ENCODE measurements around the gene AUTS2. TPM values are rescaled to one million over a fixed set of nuclear protein-coding genes. Genes with fewer than 3 reads are reported as not detected.

Gene AUTS2
- total RNA-seq, 1 donor from 2014 or later = 0.20 TPM

DNA sequence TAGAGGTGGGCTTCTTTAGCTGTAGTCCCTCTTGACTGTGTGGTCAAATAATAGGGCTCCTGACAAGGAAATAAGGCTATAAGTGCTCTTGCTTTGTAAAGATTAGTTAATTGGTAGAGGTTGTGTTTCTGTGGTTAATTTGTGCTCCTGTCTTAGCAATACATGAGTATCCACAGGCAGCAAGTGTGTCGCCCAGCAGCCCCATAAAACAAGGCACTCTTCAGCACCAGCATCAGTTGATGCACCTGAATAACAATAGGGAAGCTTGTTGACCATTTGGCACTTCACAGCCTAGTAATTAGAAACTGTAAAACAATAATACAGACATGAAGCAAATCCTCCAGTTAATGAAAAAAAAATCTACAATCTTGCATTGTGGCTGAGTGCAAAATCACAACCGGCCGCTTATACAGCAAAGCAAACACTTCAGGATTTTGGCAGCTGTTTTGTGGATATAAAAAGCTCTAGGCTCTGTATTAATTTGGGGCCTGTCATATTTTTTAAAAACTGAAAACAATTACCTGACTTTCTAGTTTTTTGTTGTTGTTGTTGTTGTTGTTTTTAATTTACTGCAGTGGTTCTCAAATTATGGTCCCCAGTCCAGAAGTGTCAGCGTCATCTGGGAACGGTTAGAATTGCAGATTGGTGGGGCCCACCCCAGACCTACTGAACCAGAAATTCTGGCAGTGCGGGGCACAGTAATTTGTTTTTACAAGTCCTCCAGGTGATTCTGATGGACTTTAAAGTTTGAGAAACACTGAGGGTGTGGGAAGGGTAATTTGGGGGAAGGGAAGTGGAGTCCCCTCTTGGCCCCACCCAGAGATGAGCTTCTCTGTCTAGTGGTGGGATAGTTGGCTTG lies 56.8 kb downstream of the AUTS2 start:
- DNase-seq (ENCODE audit: low read depth, low spot score) = no peak

DNA sequence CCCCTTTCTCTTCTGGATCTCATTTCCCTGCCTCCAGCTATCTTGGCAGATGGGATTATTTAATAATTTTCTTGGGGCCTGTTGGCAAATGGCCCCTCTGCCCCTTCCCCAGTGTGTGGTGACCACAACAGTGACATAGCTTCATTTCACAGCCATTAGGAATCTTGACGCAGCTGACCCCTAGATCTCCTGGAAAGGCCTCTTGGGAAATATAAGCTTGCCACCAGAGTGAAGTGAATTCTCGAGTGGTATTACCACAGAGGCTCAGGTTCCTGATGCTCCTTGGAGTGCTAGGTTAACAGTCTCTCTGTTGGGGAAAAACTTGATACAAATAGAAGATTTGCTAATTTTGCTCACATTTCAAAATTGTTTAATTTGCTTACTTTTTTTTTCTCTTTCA lies 57.8 kb downstream of the AUTS2 start:
- no peak for DNase-seq (ENCODE audit: low read depth, low spot score)

DNA sequence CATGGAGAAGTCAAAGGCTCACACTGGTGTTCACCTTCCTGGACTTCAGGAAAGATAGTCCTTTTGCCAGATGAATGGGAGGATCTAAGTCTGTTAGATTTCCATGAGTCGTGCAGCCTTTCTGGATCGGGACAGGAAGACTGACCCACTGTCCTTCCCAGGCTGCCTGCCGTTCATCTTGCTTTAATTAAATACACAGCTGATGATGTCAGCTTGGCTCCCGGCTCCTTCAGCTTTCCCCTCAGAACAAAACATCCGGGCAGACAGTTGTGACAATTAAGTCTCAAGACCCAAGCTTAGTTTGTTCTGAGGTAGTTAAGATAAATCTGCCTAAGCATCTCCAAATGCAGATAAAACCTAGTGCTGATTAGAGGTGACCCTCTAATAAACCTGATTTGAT lies 58.6 kb downstream of the AUTS2 start:
- no peak for DNase-seq (ENCODE audit: low read depth, low spot score)

DNA sequence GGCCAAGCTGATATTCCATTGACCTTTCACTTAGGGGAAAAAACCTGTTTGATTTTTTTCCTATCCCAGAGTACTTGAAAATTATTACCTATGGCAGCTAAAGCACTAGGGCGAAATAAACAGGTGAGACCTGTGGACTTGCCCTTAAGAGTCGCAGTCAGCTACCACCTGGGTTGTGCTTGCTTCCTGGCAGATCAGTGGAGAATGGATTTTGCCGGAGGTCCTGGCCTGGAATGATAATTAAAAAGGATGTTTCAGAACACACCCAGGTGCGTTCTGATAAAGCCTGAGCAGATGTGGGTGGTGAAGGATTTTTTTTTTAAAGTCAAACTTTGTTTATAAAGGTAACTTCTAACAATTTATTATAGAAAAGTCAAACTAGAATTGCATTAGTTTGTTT lies 59.1 kb downstream of the AUTS2 start:
- DNase-seq (ENCODE audit: low read depth, low spot score) = no peak

DNA sequence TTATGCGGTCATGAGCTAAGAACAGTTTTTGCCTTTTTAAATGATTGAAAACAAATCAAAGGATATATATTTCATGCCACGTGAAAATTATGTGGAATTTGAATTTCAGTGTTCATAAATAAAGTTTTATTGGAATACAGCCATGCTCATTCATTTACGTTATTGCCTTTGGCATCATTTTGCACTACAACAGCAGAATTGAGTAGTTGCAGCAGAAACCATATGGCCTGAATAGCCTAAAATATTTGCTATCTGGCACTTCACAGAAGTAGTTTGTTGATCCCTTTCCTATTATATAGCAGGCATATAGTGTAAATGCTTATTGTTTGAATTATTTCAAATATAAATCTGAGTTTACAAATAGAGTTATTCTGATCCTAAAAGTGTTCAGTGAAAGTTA lies 59.7 kb downstream of the AUTS2 start:
- no peak for DNase-seq (ENCODE audit: low read depth, low spot score)

DNA sequence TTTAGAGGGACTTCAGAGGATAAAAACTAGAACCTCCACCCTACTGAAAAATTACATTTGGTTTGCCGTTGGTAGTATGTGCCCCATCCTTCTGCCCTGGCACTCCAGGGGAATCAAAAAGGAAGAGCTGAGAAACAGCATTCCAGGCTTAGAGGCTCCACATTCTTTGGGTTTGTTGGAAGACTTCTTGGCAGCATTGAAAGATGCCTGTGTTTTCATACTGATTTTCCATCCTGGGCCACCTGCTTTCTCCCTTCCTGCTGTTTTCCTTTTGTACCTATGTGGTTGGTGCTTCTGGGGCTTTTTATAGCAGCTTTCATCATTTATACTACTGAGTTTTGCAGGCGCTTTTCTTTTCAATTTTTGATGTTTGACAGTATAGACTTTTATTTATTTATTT lies 61.7 kb downstream of the AUTS2 start:
- no peak for DNase-seq (ENCODE audit: low read depth, low spot score)

DNA sequence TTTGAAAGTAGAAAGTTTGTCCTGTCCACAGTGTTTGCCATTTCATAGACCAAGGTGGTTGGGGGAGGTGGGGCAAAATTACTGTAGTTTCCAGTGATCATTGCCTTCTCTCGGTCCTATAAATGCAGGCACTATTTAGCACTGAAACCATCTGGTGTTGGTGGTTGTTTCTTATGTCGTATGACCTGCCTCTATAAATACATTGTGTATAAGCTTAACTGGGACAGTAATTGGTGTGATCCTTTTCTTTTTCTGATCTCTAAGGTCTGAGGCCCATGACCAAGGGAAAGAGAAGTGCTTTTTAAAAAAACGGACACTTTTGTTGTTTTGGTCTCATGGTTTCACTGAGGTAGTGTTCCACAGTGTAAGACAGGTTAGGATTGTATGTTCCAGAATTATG lies 63.1 kb downstream of the AUTS2 start:
- no peak for DNase-seq (ENCODE audit: low read depth, low spot score)

DNA sequence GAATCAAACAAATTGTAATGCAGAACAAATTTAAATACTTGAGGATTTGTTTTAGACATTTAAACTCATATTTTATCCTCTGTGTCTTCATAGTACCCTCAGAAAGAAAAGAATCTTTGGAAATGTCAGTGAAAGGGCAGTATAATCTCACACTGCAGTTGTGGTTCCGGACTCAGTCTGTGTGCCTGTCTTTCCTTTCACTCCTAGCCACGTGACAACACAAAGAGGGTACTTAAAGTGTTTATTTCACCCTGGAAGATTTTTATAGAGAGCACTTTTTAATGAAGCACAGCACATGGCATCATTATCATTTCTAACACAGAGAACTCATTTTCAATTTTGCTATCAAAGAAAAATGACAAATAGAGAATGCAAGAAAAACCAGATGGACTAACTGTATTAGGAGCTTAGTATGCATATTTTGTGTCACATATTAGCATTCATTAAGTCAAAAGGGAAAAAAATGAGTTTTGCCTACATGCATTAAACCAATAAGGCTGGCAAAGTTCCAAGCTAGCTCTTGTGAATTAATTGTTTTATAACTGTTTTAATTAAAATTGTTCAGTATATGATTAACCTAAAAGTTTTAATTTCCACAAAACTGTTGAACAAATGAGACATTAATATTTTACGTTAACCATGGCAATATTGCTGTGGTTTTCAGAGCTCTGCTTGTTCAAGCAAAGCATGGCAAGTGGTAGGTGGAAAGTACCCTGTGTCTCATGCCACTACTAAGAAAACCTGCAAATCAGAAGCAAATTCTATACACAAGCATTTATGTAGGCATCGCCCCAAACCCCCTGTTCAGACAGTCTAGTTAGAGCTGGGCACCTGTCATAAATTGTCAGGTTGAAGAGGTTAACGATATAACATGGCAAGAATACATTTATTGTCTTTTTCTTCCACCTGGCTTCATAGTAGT lies 65.9 kb downstream of the AUTS2 start:
- no peak for DNase-seq (ENCODE audit: low read depth, low spot score)

DNA sequence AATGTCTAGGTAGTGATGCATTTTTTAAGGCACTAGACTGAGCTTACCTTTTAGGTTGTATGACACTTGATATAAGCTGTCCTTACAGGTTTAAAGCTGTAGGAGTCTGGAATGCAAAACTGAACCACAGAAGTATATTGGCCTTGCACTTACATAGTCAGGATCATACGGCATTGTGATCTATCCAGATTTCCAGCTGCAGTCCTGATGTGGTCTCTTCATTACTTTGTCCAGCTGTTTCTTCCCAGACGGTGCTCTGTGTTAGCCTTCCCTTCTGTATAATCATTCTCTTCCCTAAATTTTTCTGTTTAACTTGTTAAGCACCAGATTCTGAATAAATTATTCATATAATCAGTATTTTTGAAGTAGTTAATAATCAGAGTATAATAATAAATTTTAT lies 67.1 kb downstream of the AUTS2 start:
- no peak for DNase-seq (ENCODE audit: low read depth, low spot score)

DNA sequence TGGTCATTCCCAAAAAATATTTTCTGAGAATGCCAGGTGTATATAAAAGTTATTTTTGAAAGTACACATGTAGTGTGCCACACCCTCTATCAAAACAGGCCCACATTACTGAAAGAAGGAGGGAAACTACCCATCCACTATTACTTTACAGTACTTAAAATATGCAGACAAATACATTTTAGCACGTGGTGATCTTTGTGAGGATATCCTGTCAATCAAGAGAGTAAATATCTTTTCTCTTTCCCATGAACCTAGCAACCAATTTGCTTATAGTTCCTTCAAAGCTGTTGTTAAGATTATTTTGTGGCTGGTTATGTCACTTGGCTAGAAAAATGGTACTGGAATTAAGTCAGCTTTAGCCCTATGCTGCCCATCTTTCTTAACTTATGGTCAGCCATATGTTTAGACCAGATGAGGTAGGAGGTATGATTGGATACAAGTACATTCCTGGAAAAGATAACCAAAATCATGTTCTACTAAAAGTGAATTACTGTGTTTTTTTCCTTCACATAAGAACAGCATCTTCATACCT lies 70.1 kb downstream of the AUTS2 start:
- no peak for DNase-seq (ENCODE audit: low read depth, low spot score)

DNA sequence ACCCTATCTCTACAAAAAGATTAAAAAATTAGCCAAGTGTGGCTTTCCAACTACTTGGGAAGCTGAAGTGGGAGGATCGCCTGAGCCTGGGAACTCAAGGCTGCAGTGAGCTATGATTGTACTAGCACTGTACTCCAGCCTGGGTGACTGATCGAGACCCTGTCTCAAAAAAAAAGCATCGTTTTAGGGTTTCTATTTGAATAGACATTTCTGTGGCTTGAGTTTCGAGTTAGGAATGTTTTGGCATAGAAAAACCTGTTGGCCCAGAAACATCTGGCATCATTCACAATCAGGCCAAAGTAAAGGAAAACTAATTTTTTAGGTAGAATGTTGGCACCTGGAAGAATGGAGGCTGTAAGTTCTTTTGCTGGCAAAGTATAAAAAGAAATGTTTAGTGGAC lies 72.4 kb downstream of the AUTS2 start:
- no peak for DNase-seq (ENCODE audit: low read depth, low spot score)

DNA sequence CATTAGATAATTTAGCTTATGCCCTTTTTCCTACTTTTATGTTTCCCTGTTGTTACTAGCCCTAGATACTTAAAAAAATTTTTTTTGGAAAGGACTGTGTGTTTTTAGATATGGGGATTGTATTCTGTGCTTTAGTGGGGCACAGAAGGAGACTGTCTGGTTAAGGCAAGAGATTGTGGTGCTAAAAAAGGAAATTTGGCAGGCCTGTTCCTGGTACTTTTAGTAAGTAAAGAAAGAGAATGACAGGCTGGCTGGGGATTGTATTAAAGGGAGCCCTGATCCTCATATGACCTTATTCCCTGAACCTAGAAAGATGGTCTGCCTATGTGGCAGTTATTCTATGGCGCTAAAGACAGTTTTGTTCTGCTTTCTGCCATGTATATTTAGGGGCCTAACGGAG lies 74.8 kb downstream of the AUTS2 start:
- no peak for DNase-seq (ENCODE audit: low read depth, low spot score)

DNA sequence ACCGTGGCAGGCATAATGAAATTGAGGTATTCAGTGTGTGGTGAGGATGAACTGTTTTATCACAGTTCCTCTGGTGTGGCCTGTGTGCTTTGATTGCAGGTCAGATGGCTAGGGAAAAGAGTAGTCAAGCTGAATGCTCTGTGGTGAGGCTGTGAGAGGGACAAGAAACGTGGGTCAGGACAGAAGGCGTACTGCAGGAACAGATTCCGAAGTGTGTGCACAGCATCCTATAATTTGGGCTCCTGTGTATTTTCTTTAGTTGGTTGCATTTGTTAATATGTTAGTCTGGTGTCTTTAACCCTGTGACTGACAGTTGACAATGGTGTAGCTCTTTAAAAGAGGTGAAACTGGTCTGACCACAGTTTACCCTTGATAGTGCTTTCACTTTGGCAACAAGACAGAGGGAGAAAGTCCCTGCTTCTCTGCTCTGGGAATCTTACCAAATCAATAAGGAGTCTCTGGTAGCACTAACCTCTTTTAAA lies 76.5 kb downstream of the AUTS2 start:
- DNase-seq (ENCODE audit: low read depth, low spot score) = no peak

DNA sequence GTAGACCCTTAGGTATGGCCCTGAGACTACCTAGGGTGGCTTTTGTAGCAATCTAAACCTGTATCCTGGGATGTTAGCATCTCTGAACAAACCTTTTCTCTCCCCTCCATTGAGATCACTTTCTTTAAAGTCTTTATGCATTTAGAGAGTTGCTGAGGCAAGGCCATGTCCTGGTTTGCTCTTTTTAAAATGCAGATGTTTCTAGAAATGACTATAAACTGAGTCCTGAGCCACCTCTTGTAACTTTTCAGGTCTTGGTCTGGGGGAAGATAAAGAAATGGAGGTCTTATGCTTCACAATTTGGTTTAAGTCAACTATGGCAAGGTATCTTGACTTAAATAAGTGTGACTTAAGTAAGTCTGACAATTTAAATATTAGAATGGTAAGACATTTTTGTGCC lies 78.0 kb downstream of the AUTS2 start:
- DNase-seq (ENCODE audit: low read depth, low spot score) = no peak

DNA sequence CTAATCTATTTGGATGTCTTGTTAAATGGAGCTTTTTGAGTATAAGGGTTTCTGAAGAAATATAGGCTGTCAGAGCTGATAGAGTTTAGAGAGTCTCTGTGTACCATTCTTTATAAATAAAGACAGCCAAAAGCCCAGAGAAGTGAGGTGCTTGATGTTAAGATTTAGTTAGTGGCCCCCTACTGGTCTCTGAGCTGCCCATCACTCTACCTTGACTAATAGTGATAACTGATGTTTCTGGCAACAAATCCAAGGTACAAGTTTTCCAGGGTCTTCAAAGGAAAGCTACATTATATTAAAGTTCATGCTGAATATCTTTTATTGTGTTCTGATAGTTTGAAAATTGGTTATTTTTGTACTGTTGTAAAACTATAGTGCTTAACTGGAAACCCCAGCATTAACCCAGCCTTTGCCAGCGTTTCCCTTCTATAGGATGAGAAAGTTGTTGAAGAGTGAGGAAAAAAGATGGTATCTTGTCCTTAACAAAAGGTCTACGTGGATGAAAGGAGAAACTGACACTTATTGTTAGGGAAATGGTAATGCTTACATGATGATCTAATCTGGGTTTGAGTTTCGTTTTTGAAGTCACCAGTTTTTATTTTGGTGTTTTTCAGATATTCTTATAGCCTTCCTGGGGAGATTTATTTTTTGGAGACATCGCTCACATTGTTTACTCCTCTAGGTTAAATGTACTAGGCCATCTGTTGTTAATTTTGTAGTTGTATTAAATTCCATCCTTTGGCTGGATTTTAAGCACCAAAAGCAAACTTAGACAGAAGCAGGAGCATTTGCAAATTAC lies 79.0 kb downstream of the AUTS2 start:
- no peak for DNase-seq (ENCODE audit: low read depth, low spot score)

DNA sequence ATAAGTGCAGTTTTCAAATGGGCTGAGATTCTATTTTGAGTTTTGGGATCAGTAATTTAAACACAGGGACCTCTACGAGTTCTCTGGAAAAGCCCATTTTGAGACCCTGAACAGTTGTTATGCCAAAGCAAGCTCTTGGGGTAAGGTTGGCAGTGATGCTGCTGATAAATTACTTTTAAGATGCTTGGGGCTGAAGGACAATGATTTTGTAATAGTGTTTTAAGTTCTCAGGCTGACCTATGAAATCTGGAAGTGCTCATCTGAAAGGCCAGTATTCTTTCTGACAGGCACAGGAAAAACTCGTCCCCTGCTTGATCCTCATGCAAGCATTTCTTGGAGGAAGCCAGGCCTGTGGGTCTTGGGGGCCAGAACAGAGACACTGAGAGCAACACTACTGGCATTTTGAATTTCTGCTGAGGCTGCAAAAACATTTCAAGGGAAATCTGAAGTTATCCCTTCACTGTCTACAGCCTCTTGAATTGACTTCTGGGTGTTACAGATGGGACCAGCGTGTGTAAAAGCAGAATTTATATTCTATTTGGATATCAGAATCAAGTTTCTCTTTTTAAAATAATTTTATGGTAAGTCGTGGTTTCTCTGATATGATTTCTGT lies 79.7 kb downstream of the AUTS2 start:
- DNase-seq (ENCODE audit: low read depth, low spot score) = no peak

DNA sequence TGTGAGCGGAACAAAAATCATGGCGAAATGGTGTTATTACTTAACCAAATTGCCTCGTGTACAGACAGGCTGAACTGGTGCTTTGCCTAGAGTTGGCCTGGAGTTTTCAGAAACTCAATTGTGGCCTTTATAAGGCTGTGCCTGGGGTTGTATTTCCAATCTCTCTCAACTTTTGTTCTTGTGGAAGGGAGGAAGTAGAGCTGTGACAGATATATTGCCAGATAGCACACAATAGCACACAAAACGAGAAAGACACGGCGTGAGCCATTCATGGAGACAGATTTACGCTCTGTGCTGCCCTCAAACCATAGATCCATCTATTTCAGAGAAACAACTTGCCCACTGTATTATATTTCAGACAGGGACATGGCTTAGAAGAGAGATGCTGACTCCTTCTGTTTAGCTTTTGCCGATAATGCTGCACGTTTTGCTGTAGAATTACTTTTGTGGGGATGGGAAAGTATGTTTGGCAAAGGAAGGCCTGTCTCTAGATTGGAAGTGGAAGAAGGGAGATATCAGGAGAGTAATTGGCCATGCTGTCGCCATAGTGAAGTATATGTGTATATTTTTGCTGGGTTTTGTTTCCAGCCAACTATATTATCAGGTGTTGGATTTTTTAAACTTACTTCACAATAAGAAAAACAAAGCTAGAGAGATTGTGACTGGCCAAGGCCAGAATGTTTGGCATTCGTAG lies 80.4 kb downstream of the AUTS2 start:
- DNase-seq (ENCODE audit: low read depth, low spot score) = no peak

DNA sequence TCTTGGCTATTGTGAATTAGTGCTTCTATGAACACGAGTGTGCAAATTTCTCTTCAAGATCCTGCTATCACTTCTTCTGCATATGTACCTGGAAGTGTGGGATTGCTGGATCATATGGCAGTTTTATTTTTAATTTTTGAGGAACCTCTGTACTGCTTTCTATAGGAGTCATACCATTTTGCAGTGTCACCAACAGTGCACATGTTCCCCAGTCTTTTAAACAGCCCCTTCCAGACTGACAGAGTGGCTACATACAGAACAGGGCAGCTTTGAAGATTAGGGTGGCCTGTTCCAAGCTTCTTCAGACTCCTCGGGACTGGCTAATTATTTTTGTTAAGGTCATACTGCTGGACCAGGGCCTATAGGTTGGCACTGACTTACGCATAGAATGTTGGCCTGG lies 82.9 kb downstream of the AUTS2 start:
- no peak for DNase-seq (ENCODE audit: low read depth, low spot score)

DNA sequence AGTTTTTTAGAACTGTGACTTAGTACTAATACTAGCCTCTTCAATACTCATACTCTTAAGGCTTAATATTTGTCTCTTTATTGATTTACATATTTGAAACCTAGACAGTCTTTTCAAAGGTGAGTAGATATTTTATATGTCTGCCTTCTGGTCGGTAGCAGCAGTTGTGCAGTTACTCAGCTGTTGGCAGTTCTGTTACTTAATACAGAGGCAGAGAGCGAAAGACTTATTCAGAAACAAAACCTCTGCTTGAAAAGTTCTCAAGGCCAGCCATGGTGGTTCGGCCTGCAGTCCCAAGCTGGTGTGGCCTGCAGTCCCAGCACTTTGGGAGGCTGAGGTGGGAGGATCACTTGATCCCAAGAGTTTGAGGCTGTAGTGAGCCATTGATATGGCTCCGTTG lies 84.2 kb downstream of the AUTS2 start:
- no peak for DNase-seq (ENCODE audit: low read depth, low spot score)

DNA sequence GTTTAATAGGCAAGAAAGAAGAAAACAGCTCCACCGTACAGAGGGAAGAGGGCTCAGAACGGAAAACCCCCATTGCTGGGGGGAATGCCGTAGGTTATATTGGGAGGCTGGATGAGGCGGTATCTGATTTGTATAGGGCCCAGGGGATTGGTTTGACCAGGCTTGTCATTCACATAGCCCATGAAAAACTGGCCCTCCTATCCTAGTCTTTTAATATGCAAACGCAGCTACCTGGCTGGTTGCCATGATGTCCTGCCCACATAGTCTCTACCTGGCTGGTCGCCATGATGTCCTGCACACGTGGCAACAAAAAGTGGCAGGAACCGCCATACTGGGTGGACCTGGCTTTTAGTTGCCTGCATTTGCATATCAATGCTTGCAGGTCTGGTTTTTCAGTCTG lies 84.7 kb downstream of the AUTS2 start:
- DNase-seq (ENCODE audit: low read depth, low spot score) = no peak

Data from pulmonary artery endothelial cell (primary cell).